Omental fat pad (tissue), 4 donors: ENCODE results near the gene MACROD2. TPM values are rescaled to one million over a fixed set of nuclear protein-coding genes. Genes with fewer than 3 reads are reported as not detected.

Source experiments
- ATAC-seq: fragments of 150-250 bp; one replicate; pipeline ENCODE4 v1.9.1; 2016; ENCODE audit warnings: mild to moderate bottlenecking, moderate library complexity; ENCODE audit not compliant: low FRiP score
- DNase-seq: peaks from one replicate; pipeline ENCODE4 v3.0.0-alpha.2; 2019; ENCODE audit warnings: low spot score
- CTCF ChIP-seq, 3 donors: fragments of 450-650 bp; IDR thresholded peaks; one replicate each; pipeline ENCODE4 v1.5.1; 2016 to 2017; ENCODE audit warnings: antibody characterized with exemption in 3 of 3, mild to moderate bottlenecking in 3 of 3, moderate library complexity in 2 of 3
- total RNA-seq, 4 donors: library from RNA; depleted of rRNA; stranded (reverse); fragments of >200 nt; gene quantifications; one replicate each; pipeline ENCODE4 v1.1.0, GENCODE V29; 2016

The MACROD2 gene
- total RNA-seq, 4 donors from 2014 or later: 6.8 to 54.1 (median 7.4) TPM

GRCh38 chr20:15634102-15634501 lies 1638.8 kb downstream of the MACROD2 start:
- no peak for DNase-seq
- TF ChIP-seq CTCF (IDR thresholded peaks at IDR 0.05): no peak
- ATAC-seq: no peak

DNA sequence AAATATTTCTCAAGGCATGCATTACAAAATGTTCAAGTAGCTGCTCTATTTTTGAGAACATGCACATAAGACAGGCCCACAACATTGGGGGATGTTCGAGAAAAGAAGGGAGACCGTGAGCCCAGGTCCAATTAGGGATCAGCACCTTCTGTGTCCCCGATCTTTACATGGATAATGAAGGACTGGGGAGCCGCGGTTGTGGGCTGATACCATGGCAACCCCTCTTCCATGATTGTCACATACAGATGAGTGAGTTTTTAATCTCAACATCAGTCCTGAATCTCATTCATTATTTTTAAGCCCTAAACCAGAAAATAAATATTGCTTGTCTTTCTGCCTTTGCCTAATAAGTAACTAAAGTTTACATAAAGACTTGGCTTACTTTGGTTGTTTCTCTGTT lies 1642.2 kb downstream of the MACROD2 start:
- no peak for DNase-seq
- no peak for TF ChIP-seq CTCF (IDR thresholded peaks at IDR 0.05)
- ATAC-seq: no peak

- DNase-seq (no peak), ATAC-seq (no peak)
- TF ChIP-seq CTCF (IDR thresholded peaks at IDR 0.05): no peak
Measured at GRCh38 chr20:15637950-15638754, 1642.8 kb downstream of the MACROD2 start.

DNA sequence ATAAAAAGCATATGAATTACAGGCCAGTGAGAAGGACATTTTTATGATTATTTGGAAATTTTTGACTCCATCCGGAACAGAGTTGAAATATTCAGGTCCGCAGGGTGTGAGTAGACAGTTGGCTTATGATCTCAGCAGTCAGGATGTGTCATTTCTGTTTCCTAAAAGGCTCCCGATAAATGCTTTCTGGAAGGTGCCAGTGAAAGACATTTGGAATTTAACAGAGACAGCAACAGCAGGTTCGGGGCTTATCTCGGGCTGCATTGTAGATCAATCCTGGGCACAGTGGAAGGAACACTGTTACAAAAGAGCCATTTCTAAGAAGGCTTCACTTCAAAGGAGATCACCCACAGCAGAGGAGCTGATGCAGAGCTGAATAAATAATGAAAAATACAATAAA lies 1643.5 kb downstream of the MACROD2 start:
- DNase-seq (no peak), ATAC-seq (no peak)
- TF ChIP-seq CTCF (IDR thresholded peaks at IDR 0.05): no peak

- TF ChIP-seq CTCF (IDR thresholded peaks at IDR 0.05): no peak
- no peak for DNase-seq
- ATAC-seq: no peak
Measured at GRCh38 chr20:15639839-15640238, 1644.5 kb downstream of the MACROD2 start.

DNA sequence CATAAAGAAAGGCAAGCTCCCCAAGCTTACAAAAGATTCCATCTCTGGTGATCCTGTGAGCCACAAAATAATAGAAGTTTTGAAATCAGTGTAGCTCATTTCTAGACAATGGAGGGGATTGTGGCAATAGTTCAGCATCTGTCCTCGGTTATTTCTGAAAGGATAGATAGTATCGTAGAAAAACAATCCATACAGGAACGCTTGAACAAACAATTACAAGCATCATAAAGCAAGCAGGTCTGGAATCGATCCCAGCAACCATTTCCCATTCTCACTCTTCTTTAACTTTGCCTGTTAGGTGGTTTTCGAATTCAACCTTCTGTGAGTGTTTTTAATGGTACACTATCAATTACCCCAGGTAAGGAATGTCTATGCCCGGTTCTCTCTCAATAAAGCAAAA lies 1646.8 kb downstream of the MACROD2 start:
- ATAC-seq (no peak), DNase-seq (no peak)
- no peak for TF ChIP-seq CTCF (IDR thresholded peaks at IDR 0.05)

DNA sequence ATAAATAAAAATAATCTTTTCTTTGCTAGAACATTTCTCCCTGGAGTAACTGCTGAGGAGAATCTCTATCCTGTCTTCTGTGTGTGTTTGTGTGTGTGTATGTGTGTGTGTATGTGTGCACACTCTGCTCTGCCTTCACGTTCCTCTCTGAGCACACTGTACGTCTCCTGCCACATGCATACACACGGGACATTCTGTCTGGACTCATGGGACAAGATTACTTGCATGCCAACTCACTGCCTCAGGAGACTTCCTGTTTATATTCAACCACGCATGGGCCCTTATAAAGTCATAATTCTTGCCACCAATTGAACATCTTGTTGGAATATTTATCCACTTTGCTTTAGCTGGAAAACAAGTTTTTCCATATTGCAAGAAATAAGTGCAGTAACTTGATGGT lies 1647.4 kb downstream of the MACROD2 start:
- DNase-seq: no peak
- ATAC-seq: no peak
- TF ChIP-seq CTCF (IDR thresholded peaks at IDR 0.05): no peak
